Measurements from ENCODE around the gene TMC2.

Gene TMC2

DNA sequence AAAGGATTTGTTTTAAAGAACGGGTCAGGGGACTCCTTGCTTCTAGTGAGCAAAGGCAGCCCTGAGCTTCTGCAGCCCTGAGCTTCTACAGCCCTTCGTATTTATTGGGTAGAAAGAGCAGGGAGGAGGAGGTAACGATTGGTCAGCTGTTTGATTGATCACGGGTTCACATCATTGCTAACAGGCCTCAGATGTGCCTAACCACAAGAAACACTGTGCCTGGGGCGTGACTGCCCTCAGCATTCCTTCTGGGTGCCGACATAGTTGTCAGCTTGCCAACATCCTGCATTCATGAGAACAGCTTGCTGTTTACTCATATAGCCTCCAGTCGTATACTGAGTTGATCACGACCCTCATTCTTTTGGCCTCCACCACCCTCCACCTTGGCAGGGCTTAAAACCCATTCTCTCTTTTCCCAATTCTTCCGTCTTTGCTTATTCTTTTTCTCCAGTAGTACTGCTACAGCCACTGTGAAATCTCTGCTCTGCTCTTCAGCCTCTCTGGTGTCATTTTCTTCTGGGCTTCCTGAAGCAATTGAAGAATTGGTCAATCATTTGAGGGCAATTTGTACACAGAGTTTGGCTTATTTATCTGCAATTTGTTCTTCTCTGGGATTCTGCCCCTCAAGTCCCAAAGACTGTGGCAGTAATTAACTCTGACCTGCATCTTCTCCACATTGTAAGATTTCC, 90.6 kb downstream of the TMC2 start:
- no peak for DNase-seq

GRCh38 chr20:2631228-2631627, 94.9 kb downstream of the TMC2 start:
- DNase-seq: no peak

- no peak for DNase-seq
Measured at GRCh38 chr20:2633381-2633780, 97.0 kb downstream of the TMC2 start.

GRCh38 chr20:2637246-2637645, 100.9 kb downstream of the TMC2 start:
- DNase-seq: no peak

DNA sequence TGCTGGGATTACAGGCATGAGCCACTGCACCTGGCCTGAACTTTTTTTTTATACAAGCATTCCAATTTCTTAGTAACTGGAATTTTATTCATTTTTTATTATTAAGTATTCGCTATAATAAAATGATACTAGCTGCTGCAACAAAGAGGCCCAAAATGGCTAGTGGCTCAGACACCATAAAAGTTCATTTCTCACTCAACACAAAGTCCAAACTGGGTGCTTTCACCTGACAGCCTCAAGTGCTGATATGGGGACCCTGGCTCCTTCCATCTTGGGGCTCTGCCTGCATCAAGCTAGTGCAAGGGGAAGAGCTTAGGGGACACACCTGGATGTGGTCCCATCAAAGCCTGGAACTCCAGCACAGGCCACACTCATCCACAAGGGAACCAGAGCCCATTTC, 103.9 kb downstream of the TMC2 start:
- DNase-seq: no peak

- no peak for DNase-seq
Measured at GRCh38 chr20:2640899-2641298, 104.5 kb downstream of the TMC2 start.

DNA sequence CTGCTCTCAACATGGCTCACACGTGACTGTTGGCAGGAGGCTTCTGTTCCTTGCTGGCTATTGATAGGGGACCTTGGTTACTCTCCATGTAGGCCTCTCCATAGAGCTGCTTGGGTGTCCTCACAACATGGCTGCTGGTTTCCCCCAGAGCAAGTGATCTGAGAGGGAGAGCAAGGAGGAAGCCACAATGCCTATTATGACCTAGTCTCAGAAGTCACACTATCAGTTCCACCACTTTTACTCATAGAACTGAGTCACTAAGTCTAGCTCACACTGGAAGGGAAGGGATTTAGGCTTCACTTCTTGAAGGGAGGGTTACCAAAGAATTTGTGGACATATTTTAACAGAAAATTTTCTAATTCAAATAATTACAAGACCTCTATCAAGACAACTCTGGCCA, 107.3 kb downstream of the TMC2 start:
- DNase-seq: no peak

DNA sequence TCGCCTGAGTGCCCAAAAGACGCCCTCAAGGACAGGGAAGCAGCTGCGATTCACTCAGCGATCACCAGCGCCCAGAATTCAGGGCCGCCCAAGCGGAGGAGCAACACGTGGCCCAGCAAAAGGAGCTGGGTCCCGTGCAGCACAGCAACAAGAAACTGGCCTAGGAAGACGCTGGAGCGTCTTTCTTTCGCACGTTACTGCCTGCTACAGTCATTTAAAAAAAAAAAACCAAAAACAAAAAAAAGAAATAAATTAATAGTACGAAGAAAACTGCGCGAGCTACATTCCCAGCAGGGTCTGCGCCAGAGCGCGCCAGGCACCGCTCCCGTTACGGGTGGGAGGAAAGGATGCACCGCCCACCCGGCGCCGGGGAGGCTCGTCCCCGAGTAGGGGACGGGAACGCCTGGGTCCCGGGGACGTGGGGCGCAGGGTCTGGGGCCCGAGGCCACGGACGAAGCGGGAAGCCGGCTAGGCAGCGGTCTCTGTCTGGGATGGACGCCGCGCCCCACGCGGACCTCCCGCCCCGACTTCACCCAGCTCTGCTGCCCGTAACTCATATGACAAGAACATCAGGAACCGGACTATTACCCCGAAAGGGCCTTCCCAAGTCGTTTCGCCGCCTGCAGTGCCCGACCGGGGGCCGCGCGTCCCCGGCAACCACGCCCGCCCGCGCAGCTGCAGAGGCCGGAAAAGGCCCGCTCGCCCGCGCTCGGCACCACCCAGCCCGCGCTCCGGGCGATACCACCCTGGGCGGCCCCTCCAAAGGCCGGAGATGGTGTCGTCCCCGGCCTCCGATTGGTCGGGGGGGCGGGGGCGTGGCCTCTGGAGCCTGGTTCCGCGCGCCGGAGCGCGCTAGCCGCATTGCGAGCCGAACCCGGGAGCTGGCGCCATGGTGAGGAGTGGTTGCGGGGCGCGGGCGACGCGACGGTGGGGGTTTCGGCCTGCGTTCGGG, 115.7 kb downstream of the TMC2 start, which contains the start of gene NOP56:
Gene NOP56 (plus strand): TSS at position 861 of the 952 bp plus-strand sequence. CDS start 29 bp downstream, at position 890.
- peak; percentile 63 for DNase-seq

DNA sequence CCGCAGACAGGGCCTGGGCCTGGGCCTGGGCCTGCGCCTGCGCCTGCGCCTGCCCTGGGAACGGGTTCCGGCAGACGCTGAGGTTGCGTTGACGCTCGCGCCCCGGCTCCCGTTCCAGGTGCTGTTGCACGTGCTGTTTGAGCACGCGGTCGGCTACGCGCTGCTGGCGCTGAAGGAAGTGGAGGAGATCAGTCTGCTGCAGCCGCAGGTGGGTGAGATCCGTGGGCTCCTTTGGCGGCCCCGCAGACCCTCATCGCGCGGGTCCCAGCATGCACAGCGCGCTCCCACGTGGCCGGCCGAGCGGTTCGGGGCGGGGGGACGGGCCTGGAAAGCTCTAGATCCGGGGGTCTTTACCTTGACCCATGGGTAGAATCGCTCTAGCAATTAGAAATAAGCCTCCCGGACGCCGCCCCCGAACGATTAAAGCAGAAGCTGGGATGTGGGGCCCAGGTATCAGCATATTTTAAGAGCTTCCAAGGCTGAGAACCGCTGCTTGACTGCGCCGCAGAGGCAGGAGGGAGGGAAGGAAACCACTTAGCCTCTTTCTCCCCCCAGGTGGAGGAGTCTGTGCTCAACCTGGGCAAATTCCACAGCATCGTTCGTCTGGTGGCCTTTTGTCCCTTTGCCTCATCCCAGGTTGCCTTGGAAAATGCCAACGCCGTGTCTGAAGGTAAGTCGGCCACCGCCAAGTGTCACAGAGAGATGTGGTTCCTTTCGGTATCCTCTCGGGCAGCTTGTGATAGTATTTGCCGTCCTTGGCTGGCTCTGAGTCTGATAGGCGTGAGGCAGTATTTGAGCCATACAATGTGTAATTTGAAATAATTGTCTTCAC, 116.6 kb downstream of the TMC2 start:
- no peak for DNase-seq

GRCh38 chr20:2653556-2654383, 117.4 kb downstream of the TMC2 start:
- no peak for DNase-seq

GRCh38 chr20:2654384-2654822, 118.0 kb downstream of the TMC2 start:
- no peak for DNase-seq

DNA sequence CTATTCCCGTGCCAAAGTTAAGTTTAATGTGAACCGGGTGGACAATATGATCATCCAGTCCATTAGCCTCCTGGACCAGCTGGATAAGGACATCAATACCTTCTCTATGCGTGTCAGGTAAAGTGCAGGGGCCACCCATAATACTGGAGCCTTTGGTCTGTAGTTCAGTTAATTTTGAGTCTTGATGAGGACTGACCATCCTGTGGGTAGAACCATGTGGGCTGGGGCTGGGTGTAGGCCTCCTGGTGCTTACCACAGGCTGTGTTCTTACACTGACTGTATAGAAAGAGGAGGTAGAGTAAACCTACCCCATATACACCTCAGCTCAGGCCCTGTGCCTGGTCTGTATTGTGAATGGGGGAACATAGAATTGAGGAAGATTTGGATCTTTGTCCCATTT, 118.5 kb downstream of the TMC2 start:
- no peak for DNase-seq

DNA sequence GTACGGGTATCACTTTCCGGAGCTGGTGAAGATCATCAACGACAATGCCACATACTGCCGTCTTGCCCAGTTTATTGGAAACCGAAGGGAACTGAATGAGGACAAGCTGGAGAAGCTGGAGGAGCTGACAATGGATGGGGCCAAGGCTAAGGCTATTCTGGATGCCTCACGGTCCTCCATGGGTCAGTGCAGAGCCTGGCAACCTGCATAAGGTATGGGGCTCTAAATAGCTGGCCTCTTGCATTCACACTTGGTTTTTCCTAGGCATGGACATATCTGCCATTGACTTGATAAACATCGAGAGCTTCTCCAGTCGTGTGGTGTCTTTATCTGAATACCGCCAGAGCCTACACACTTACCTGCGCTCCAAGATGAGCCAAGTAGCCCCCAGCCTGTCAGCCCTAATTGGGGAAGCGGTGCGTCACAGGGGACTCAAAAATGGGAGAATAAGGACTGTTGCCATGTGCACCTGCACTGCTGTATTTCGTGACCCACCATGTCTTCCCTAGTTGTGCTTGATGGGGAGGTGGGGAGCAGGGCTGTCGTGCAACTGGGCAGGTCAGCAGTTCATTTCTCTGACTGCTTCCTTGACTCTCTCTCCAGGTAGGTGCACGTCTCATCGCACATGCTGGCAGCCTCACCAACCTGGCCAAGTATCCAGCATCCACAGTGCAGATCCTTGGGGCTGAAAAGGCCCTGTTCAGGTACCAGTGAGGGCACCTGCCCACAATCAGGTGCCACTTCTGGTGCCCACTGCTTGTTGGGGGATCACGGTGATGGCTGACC, 119.2 kb downstream of the TMC2 start:
- DNase-seq: no peak

GRCh38 chr20:2656471-2657117, 120.2 kb downstream of the TMC2 start:
- no peak for DNase-seq

- no peak for DNase-seq
Measured at GRCh38 chr20:2657241-2657640, 120.9 kb downstream of the TMC2 start.

- no peak for DNase-seq
Measured at GRCh38 chr20:2657674-2658073, 121.3 kb downstream of the TMC2 start.

DNA sequence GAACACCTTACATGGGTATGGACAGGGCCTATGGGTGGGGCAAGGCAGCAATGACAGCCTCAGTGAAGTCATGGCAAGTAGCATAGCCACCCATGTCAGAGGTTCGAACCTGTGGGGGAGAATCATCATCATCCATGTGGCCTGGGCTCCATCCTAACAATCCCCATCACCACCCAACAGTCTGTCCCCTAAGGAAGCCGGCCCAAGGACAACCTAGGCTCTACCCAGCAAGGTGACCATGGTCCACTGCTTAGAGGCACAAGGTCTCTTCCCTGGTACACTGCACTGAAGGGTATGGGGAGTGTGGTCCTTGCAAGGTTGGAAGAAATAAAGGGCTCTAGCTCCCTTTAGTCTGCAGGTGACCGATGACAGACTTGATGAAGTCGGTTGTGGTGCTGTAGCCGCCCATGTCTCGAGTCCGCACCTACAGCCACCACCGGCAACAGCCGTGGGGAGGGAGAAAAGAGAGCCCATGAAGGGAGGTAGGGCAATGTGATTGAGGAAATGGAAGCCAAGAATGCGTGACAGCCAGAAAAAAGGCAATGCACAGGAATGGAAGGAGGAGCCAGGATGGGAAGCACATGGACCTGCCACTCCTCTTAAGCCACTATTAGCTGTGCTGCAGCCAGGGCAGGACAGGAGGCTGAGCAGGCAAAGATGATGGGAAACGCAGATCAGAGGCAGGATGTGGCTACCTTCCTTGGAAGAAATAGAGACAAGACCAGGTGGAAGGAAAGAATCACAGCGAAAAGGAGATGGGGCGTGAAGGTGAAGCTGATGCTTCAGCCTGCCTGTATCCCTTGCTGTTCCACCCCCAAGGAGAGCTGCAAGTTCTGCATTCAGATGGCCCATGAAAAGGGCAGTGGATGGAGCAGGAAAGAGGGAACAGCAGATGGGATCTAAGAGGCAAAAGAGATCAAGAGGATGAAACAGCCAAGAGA, 122.3 kb downstream of the TMC2 start:
- no peak for DNase-seq

- no peak for DNase-seq
Measured at GRCh38 chr20:2659547-2659946, 123.2 kb downstream of the TMC2 start.

- DNase-seq: no peak
Measured at GRCh38 chr20:2663364-2663886, 127.1 kb downstream of the TMC2 start.
